ENCODE results near the gene ITGB5.

DNA sequence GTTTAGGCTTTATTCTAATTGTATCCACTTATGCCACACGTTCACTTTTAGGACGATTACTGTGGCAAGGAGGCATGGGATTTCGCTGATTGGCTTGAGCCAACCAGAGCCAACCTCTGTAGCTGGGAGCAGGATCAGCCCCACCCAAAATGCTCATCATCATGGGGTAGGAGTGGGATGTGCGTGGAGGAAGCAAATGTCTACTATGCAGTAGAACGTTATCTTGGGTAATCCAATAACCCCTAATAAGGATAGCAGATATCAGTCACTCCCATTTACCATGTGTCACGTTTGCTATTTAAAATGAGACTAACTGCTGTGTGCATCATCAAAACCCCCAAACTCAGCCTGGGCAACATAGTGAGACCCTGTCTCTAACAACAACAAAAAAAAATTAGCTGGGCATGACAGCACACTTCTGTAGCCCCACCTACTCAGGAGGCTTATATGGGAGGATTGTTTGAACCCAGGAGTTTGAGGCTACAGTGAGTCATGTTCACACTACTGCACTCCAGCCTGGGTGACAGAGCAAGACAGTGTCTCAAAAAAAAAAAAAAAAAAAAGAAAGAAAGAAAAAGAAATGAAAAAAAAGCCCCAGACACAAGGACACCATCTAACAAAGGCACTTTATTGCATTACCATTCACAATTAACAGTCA, 17.8 kb upstream of the ITGB5 start:
- TF ChIP-seq, protein P1, sequence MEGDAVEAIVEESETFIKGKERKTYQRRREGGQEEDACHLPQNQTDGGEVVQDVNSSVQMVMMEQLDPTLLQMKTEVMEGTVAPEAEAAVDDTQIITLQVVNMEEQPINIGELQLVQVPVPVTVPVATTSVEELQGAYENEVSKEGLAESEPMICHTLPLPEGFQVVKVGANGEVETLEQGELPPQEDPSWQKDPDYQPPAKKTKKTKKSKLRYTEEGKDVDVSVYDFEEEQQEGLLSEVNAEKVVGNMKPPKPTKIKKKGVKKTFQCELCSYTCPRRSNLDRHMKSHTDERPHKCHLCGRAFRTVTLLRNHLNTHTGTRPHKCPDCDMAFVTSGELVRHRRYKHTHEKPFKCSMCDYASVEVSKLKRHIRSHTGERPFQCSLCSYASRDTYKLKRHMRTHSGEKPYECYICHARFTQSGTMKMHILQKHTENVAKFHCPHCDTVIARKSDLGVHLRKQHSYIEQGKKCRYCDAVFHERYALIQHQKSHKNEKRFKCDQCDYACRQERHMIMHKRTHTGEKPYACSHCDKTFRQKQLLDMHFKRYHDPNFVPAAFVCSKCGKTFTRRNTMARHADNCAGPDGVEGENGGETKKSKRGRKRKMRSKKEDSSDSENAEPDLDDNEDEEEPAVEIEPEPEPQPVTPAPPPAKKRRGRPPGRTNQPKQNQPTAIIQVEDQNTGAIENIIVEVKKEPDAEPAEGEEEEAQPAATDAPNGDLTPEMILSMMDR (conservative IDR thresholded peaks at IDR 0.05; ENCODE audit: low read length): no peak
- TF ChIP-seq EZH2phosphoT487 (IDR thresholded peaks at IDR 0.05; ENCODE audit: borderline replicate concordance, low read depth, low read length): no peak
